ENCODE measurements around the gene PTTG1IP. TPM values are rescaled to one million over a fixed set of nuclear protein-coding genes. Genes with fewer than 3 reads are reported as not detected.

The PTTG1IP gene
- total RNA-seq, 4 donors from 2014 or later: 175 to 328 (median 234) TPM

GRCh38 chr21:44850905-44851657, 22.4 kb downstream of the PTTG1IP start:
- H3K9me3 ChIP-seq: no peaks in the 10 kb centered on the region
- 89 to 91% methylated on average over 26 of the region's 26 CpGs for whole genome bisulfite sequencing, 2 donors
- H3K36me3 ChIP-seq: peaks cover 3 to 78% (median 7%) of the 10 kb centered on the region in 3 donors
- TF ChIP-seq EP300 (IDR thresholded peaks at IDR 0.05): no peak
- TF ChIP-seq CTCF (IDR thresholded peaks at IDR 0.05): no peak
- no peak for TF ChIP-seq POLR2A (IDR thresholded peaks at IDR 0.05)
- H3K27me3 ChIP-seq: no peaks in the 10 kb centered on the region
- DNase-seq (ENCODE audit: low spot score in 2 of 2): no peak
- H3K4me3 ChIP-seq: no peak overlapping the region
- H3K27ac ChIP-seq: no peak overlapping the region
- peaks cover 0 to 11% (median 10%) of the 10 kb centered on the region in 4 donors for H3K4me1 ChIP-seq

GRCh38 chr21:44850208-44850800, 23.2 kb downstream of the PTTG1IP start:
- H3K36me3 ChIP-seq: peaks cover 3 to 70% (median 7%) of the 10 kb centered on the region in 3 donors
- H3K4me1 ChIP-seq: peaks cover 0 to 19% (median 17%) of the 10 kb centered on the region in 4 donors
- TF ChIP-seq EP300 (IDR thresholded peaks at IDR 0.05) (no peak), CTCF (IDR thresholded peaks at IDR 0.05) (no peak), POLR2A (IDR thresholded peaks at IDR 0.05) (no peak)
- DNase-seq (ENCODE audit: low spot score in 2 of 2): no peak
- H3K27me3 ChIP-seq: no peaks in the 10 kb centered on the region
- H3K4me3 ChIP-seq: no peak overlapping the region
- 87 to 91% methylated on average over 16 to 20 of the region's 20 CpGs for WGBS, 2 donors
- no peak overlapping the region for H3K27ac ChIP-seq
- no peaks in the 10 kb centered on the region for H3K9me3 ChIP-seq

GRCh38 chr21:44849616-44850130, 23.8 kb downstream of the PTTG1IP start:
- peaks cover 3 to 64% (median 7%) of the 10 kb centered on the region in 3 donors for H3K36me3 ChIP-seq
- no peaks in the 10 kb centered on the region for H3K27me3 ChIP-seq
- no peak for DNase-seq (ENCODE audit: low spot score in 2 of 2)
- peaks cover 0 to 21% (median 17%) of the 10 kb centered on the region in 4 donors for H3K4me1 ChIP-seq
- no peaks in the 10 kb centered on the region for H3K9me3 ChIP-seq
- TF ChIP-seq POLR2A (IDR thresholded peaks at IDR 0.05) (no peak), EP300 (IDR thresholded peaks at IDR 0.05) (no peak), CTCF (IDR thresholded peaks at IDR 0.05) (no peak)
- H3K4me3 ChIP-seq: no peak overlapping the region
- no peak overlapping the region for H3K27ac ChIP-seq
- 64 to 65% methylated on average over 12 of the region's 12 CpGs for WGBS, 2 donors

- no peak for DNase-seq (ENCODE audit: low spot score in 2 of 2)
- TF ChIP-seq POLR2A (IDR thresholded peaks at IDR 0.05) (no peak), CTCF (IDR thresholded peaks at IDR 0.05) (no peak), EP300 (IDR thresholded peaks at IDR 0.05) (no peak)
- no peaks in the 10 kb centered on the region for H3K27me3 ChIP-seq
- H3K27ac ChIP-seq: no peak overlapping the region
- no peak overlapping the region for H3K4me3 ChIP-seq
- no peaks in the 10 kb centered on the region for H3K9me3 ChIP-seq
- WGBS, 2 donors: 93 to 94% methylated on average over 36 of the region's 36 CpGs
- peaks cover 0 to 21% (median 17%) of the 10 kb centered on the region in 4 donors for H3K4me1 ChIP-seq
- H3K36me3 ChIP-seq: peaks cover 3 to 57% (median 7%) of the 10 kb centered on the region in 3 donors
Observed at GRCh38 chr21:44848821-44849521, 24.5 kb downstream of the PTTG1IP start.

Data from tibial nerve (tissue), 4 donors.